ENCODE data around the gene UROC1. TPM values are rescaled to one million over a fixed set of nuclear protein-coding genes. Genes with fewer than 3 reads are reported as not detected.
"Not testable (repeated sequence)": the region's sequence is repeated elsewhere in the genome, so short reads cannot be mapped to it uniquely, and the experiment has no call there.

The UROC1 gene
- total and polyA plus RNA-seq, 2 donors = 0.07 to 0.38 TPM

DNA sequence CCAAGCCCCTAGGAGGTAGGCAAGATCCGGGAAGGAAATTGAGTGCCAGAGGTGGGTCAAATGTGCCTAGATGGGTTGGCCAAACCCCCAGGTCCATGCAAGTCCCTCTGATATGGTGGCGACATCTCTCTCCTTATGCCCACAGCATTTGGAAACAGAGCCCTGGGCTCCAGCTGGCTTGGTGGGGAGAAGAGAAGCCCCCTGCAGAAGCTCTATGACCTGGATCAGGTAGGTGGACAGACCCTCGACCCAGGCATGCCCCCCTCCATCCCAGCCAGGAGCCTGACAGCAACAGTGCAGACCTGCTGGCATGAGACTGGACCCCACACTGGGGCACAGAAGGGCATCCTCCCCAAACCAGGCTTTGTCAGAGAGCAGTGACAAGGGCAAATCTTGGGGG lies 18.6 kb upstream of the UROC1 start:
- Histone ChIP-seq H3K36me3 (ENCODE audit: control insufficient read depth in 2 of 2, insufficient read depth in 2 of 2, low read length in 1 of 2) (no peaks in the 10 kb centered on the region), H3K4me3 (ENCODE audit: low read length in 2 of 2) (no peak overlapping the region), H3K4me1 (ENCODE audit: control insufficient read depth in 2 of 2, insufficient read depth in 2 of 2, low read length in 2 of 2) (peaks cover 4 to 11% of the 10 kb centered on the region in 2 donors), H3K27me3 (ENCODE audit: control insufficient read depth in 2 of 2, insufficient read depth in 1 of 2, low read length in 1 of 2) (no peaks in the 10 kb centered on the region), H3K27ac (ENCODE audit: low read depth in 1 of 2, low read length in 1 of 2) (no peak overlapping the region), H3K9me3 (ENCODE audit: control insufficient read depth in 2 of 2, insufficient read depth in 1 of 2, low read length in 1 of 2) (peaks cover 0 to 2% of the 10 kb centered on the region in 2 donors)
- 95% methylated on average over 3 of the region's 3 CpGs for WGBS
- no peak for DNase-seq (ENCODE audit: low read depth in 6 of 9, low spot score in 9 of 9)

DNA sequence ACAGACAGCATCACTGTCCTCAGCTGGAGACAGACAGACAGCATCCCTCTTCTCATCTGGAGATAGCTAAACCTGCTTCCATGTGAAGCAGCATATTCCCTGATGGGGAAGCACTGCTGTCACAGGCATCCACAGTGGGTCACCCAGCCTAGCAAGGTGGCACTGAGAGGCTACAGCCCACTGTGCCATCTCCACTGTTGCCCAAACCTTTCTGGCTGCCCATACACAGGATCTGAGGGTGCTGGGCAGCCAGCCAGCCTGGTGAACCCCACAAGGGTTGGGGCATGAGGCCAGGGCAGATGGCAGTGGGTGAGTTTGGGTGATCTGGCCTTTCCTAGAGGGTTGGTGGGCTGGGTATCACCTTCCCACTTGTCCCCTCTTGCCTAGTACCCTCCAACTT lies 18.1 kb upstream of the UROC1 start:
- Histone ChIP-seq H3K27me3 (ENCODE audit: control insufficient read depth in 2 of 2, insufficient read depth in 1 of 2, low read length in 1 of 2) (no peaks in the 10 kb centered on the region), H3K9me3 (ENCODE audit: control insufficient read depth in 2 of 2, insufficient read depth in 1 of 2, low read length in 1 of 2) (peaks cover 0 to 2% of the 10 kb centered on the region in 2 donors), H3K4me3 (ENCODE audit: low read length in 2 of 2) (no peak overlapping the region), H3K36me3 (ENCODE audit: control insufficient read depth in 2 of 2, insufficient read depth in 2 of 2, low read length in 1 of 2) (no peaks in the 10 kb centered on the region), H3K27ac (ENCODE audit: low read depth in 1 of 2, low read length in 1 of 2) (no peak overlapping the region), H3K4me1 (ENCODE audit: control insufficient read depth in 2 of 2, insufficient read depth in 2 of 2, low read length in 2 of 2) (peaks cover 0 to 11% of the 10 kb centered on the region in 2 donors)
- no peak for DNase-seq (ENCODE audit: low read depth in 6 of 9, low spot score in 9 of 9)

DNA sequence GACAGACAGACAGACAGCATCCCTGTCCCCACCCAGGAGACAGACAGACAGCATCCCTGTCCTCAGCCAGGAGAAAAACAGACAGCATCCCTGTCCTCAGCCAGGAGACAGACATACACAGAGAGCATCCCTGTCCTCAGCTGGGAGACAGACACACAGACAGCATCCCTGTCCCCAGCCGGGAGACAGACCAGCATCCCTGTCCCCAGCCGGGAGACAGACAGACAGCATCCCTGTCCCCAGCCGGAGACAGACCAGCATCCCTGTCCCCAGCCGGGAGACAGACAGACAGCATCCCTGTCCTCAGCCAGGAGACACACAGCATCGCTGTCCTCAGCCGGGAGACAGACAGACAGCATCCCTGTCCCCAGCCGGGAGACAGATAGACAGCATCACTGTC lies 17.1 kb upstream of the UROC1 start:
- not testable (repeated sequence) for DNase-seq (ENCODE audit: low read depth in 6 of 9, low spot score in 9 of 9); H3K4me3 ChIP-seq (ENCODE audit: low read length in 2 of 2); H3K9me3 ChIP-seq (ENCODE audit: control insufficient read depth in 2 of 2, insufficient read depth in 1 of 2, low read length in 1 of 2); H3K36me3 ChIP-seq (ENCODE audit: control insufficient read depth in 2 of 2, insufficient read depth in 2 of 2, low read length in 1 of 2); H3K27me3 ChIP-seq (ENCODE audit: control insufficient read depth in 2 of 2, insufficient read depth in 1 of 2, low read length in 1 of 2); H3K27ac ChIP-seq (ENCODE audit: low read depth in 1 of 2, low read length in 1 of 2)
- H3K4me1 ChIP-seq (ENCODE audit: control insufficient read depth in 2 of 2, insufficient read depth in 2 of 2, low read length in 2 of 2) = peaks cover 7 to 14% of the 10 kb centered on the region in 2 donors
- 96% methylated on average over 7 of the region's 7 CpGs for WGBS

DNA sequence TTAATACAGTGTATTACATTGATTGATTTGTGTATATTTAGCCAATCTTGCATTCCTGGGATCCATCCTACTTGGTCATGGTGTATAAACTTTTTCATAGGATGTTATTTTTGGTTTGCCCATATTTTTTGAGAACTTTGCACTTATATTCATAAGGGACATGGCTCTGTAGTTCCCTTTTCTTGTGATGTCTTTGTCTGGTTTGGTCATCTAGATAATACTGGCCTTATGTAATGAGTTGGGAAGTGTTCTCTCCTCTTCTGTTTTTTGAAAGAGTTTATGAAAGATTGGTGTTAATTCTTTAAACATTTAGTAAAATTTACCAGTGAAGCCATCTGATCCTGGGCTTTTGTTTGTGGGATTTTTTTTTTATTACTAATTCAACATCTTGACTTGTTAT lies 15.9 kb upstream of the UROC1 start:
- peaks cover 11 to 25% of the 10 kb centered on the region in 2 donors for H3K4me1 ChIP-seq (ENCODE audit: control insufficient read depth in 2 of 2, insufficient read depth in 2 of 2, low read length in 2 of 2)

DNA sequence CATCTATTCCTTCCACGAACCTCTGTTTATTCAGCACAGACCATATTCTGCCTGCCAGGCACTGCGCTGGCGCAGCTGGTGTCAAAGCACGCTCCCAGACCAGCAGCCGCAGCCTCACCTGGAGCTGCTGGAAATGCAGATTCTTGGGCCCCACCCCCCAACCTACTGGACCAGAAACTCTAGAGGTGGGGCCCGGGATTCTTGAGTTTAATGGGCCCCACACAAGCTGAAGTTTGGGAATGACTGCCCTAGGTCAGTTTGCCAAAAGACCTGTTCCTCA lies 13.4 kb upstream of the UROC1 start:
- Histone ChIP-seq H3K9me3 (ENCODE audit: control insufficient read depth in 2 of 2, insufficient read depth in 1 of 2, low read length in 1 of 2) (no peaks in the 10 kb centered on the region), H3K4me3 (ENCODE audit: low read length in 2 of 2) (no peak overlapping the region), H3K4me1 (ENCODE audit: control insufficient read depth in 2 of 2, insufficient read depth in 2 of 2, low read length in 2 of 2) (peaks cover 11 to 35% of the 10 kb centered on the region in 2 donors), H3K27ac (ENCODE audit: low read depth in 1 of 2, low read length in 1 of 2) (no peak overlapping the region), H3K36me3 (ENCODE audit: control insufficient read depth in 2 of 2, insufficient read depth in 2 of 2, low read length in 1 of 2) (no peaks in the 10 kb centered on the region), H3K27me3 (ENCODE audit: control insufficient read depth in 2 of 2, insufficient read depth in 1 of 2, low read length in 1 of 2) (peaks cover 0 to 3% of the 10 kb centered on the region in 2 donors)
- DNase-seq (ENCODE audit: low read depth in 6 of 9, low spot score in 9 of 9) = no peak
- WGBS = 96% methylated on average over 6 of the region's 6 CpGs

More for the DNA sequence above, 15.9 kb upstream of the UROC1 start:
- DNase-seq (ENCODE audit: low read depth in 6 of 9, low spot score in 9 of 9) = no peak
- Histone ChIP-seq H3K27me3 (ENCODE audit: control insufficient read depth in 2 of 2, insufficient read depth in 1 of 2, low read length in 1 of 2) (no peaks in the 10 kb centered on the region), H3K4me3 (ENCODE audit: low read length in 2 of 2) (no peak overlapping the region), H3K27ac (ENCODE audit: low read depth in 1 of 2, low read length in 1 of 2) (no peak overlapping the region), H3K9me3 (ENCODE audit: control insufficient read depth in 2 of 2, insufficient read depth in 1 of 2, low read length in 1 of 2) (no peaks in the 10 kb centered on the region), H3K36me3 (ENCODE audit: control insufficient read depth in 2 of 2, insufficient read depth in 2 of 2, low read length in 1 of 2) (no peaks in the 10 kb centered on the region)

DNA sequence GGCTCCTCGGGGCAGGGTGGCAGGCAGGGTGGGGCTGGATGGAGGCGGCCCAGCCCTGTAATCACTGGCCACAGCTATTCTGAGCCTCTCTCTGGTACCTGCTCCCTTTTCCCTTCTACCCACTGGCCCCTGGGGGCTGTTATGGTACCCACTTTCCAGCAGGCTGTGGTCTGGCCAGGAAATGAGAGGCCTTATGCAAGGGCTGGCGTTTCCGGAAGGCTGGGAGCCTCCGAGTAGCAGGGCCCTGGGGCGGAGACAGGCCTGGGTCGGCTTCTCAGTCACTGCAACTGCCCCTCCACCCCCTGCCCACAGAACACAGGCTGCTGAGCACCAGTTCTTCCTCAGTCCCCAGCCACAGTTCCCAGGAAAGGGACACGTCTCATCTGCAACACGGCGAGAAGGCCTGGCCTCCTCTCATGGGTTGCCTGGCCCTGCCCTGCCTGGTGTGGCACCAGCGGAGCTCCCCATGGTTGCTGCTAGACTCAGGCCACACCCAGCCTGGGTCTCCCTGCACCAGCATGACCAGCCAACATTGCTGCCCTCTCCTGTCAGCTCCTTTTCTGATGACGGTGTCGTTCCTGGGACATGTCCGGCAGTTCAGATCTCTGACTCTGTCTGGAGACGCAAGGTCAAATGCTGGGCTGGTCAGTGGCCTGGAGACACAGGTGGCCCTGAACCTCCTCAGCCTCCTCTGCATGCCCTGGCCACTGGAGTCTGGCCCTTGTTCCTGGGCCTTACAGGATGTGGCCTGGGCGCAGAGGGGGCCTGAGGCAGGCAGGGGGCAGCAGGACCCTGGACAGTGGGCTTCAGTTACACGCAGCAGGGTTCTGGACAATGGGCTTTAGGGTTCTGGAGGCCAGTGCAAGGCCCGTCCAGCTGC lies 12.8 kb upstream of the UROC1 start:
- H3K27me3 ChIP-seq (ENCODE audit: control insufficient read depth in 2 of 2, insufficient read depth in 1 of 2, low read length in 1 of 2) = peaks cover under 1 to 5% of the 10 kb centered on the region in 2 donors
- no peaks in the 10 kb centered on the region for H3K9me3 ChIP-seq (ENCODE audit: control insufficient read depth in 2 of 2, insufficient read depth in 1 of 2, low read length in 1 of 2)
- H3K4me1 ChIP-seq (ENCODE audit: control insufficient read depth in 2 of 2, insufficient read depth in 2 of 2, low read length in 2 of 2) = peaks cover 11 to 35% of the 10 kb centered on the region in 2 donors
- 51% methylated on average over 18 of the region's 18 CpGs for WGBS
- peak in 3 of 9 donors; percentile 38 to 76 (median 61) for DNase-seq (ENCODE audit: low read depth in 6 of 9, low spot score in 9 of 9)
- no peak overlapping the region for H3K4me3 ChIP-seq (ENCODE audit: low read length in 2 of 2)
- peak overlapping the region in 1 of 2 donors; percentile 7 for H3K27ac ChIP-seq (ENCODE audit: low read depth in 1 of 2, low read length in 1 of 2)
- no peaks in the 10 kb centered on the region for H3K36me3 ChIP-seq (ENCODE audit: control insufficient read depth in 2 of 2, insufficient read depth in 2 of 2, low read length in 1 of 2)

DNA sequence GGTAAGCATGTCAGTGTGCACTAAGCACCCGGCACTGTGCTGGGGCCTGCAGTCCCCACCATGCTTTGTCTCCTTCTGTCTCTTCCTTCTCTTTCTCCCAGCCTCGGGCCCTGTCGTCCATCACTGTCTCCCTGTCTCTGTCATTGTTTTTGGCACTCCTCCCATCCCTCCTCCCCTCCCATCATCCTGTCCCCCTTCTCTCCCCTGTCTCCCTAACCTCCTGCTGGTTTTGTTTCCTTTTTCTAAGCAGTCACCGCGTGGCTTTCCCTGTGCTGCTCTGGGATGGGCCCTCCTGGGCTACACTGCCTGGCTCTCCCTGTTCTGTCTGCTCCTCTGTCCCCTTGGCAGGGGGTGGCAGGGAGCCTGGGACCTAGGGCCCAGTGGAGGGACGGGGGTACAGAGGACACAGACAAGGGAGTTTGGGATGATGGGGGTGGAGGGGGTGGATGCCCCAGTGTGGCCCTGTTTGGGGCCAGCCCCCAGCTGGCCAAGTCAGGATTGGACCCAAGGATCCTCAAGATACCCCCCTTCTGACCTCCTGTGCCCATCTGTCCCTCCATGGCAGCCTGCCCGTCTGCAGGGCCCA lies 12.1 kb upstream of the UROC1 start:
- H3K36me3 ChIP-seq (ENCODE audit: control insufficient read depth in 2 of 2, insufficient read depth in 2 of 2, low read length in 1 of 2) = no peaks in the 10 kb centered on the region
- no peak overlapping the region for H3K4me3 ChIP-seq (ENCODE audit: low read length in 2 of 2)
- H3K27ac ChIP-seq (ENCODE audit: low read depth in 1 of 2, low read length in 1 of 2) = peak overlapping the region in 1 of 2 donors; percentile 7
- H3K4me1 ChIP-seq (ENCODE audit: control insufficient read depth in 2 of 2, insufficient read depth in 2 of 2, low read length in 2 of 2) = peaks cover 11 to 37% of the 10 kb centered on the region in 2 donors
- peaks cover 8 to 11% of the 10 kb centered on the region in 2 donors for H3K27me3 ChIP-seq (ENCODE audit: control insufficient read depth in 2 of 2, insufficient read depth in 1 of 2, low read length in 1 of 2)
- WGBS = 61% methylated on average over 7 of the region's 7 CpGs
- H3K9me3 ChIP-seq (ENCODE audit: control insufficient read depth in 2 of 2, insufficient read depth in 1 of 2, low read length in 1 of 2) = no peaks in the 10 kb centered on the region
- no peak for DNase-seq (ENCODE audit: low read depth in 6 of 9, low spot score in 9 of 9)

DNA sequence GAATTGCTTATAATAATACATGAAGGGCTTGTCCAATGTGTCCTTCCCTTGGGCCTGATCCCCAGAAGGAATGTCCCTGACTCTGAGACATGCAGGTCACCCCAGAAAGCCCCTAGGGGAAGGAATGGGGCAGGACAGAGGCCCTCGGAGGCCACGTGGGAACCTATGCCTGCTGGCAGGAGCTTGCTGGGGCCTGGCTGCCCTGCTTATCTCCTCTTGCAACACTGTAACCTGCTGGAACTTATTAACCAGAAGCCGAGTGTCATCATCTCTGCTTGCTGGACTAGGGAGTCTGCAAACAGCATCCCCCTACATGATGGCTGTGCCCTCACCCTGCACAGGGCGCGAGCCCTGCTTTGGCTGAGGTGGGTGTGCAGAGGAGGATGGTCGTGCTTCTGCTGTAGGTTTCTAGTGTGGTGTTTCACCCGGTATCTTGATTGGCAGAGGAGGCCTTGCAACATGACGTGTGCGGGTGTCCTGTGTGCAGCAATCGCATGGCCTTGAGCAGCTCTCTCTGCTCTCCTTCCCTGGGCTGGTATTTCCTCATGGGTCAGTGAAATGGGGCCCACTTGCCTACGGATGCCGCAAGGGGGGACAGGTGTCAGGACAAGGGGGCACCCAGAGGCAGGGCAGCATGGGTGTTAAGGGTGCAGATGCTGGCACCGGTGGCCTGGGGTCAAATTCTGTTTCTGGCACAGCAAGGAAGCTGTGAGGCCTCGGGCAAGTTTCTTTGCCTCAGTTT lies 11.4 kb upstream of the UROC1 start:
- 89% methylated on average over 14 of the region's 14 CpGs for WGBS
- H3K4me3 ChIP-seq (ENCODE audit: low read length in 2 of 2) = no peak overlapping the region
- no peak for DNase-seq (ENCODE audit: low read depth in 6 of 9, low spot score in 9 of 9)
- no peak overlapping the region for H3K27ac ChIP-seq (ENCODE audit: low read depth in 1 of 2, low read length in 1 of 2)
- H3K36me3 ChIP-seq (ENCODE audit: control insufficient read depth in 2 of 2, insufficient read depth in 2 of 2, low read length in 1 of 2) = no peaks in the 10 kb centered on the region
- no peaks in the 10 kb centered on the region for H3K9me3 ChIP-seq (ENCODE audit: control insufficient read depth in 2 of 2, insufficient read depth in 1 of 2, low read length in 1 of 2)
- H3K4me1 ChIP-seq (ENCODE audit: control insufficient read depth in 2 of 2, insufficient read depth in 2 of 2, low read length in 2 of 2) = peaks cover 11 to 41% of the 10 kb centered on the region in 2 donors
- H3K27me3 ChIP-seq (ENCODE audit: control insufficient read depth in 2 of 2, insufficient read depth in 1 of 2, low read length in 1 of 2) = peaks cover 14 to 18% of the 10 kb centered on the region in 2 donors

DNA sequence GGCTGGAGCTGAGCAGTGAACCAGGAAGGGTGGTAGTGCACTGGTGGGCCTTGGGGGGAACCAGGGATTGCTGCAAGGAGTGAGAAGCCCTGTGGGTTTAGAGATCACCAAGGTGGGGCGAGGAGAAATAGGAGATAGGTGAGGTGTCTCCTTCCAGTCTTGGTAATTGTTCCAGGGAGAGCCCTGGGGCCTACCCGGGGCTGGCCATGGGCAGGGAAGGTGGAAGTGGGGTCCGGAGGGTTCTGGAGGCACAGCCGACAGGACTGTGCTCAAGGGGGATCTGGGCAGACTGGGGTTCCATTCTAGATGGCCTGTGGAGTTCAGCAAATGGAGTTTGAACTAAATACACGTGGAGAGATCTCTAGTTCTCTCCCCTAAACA lies 10.8 kb upstream of the UROC1 start:
- H3K4me3 ChIP-seq (ENCODE audit: low read length in 2 of 2) = no peak overlapping the region
- no peaks in the 10 kb centered on the region for H3K36me3 ChIP-seq (ENCODE audit: control insufficient read depth in 2 of 2, insufficient read depth in 2 of 2, low read length in 1 of 2)
- DNase-seq (ENCODE audit: low read depth in 6 of 9, low spot score in 9 of 9) = no peak
- H3K4me1 ChIP-seq (ENCODE audit: control insufficient read depth in 2 of 2, insufficient read depth in 2 of 2, low read length in 2 of 2) = peaks cover 11 to 45% of the 10 kb centered on the region in 2 donors
- H3K9me3 ChIP-seq (ENCODE audit: control insufficient read depth in 2 of 2, insufficient read depth in 1 of 2, low read length in 1 of 2) = no peaks in the 10 kb centered on the region
- WGBS = 86% methylated on average over 5 of the region's 5 CpGs
- no peak overlapping the region for H3K27ac ChIP-seq (ENCODE audit: low read depth in 1 of 2, low read length in 1 of 2)
- H3K27me3 ChIP-seq (ENCODE audit: control insufficient read depth in 2 of 2, insufficient read depth in 1 of 2, low read length in 1 of 2) = peaks cover 20 to 23% of the 10 kb centered on the region in 2 donors

Data from thymus (tissue), 11 donors.